Adrenal gland (tissue), 5 donors: ENCODE measurements around the gene LAPTM5.

Experiments
- CTCF ChIP-seq, 6 experiments: fragments of 450-650 bp in 4 of 6; fragments of 200-600 bp in 2 of 6; sonication (generic) in 1 of 6; IDR thresholded peaks; 1 replicate in 5 of 6; 2 replicates in 1 of 6; pipeline versions ENCODE4 v1.5.1 to v1.8.0; 2016 to 2021; ENCODE audit warnings: antibody characterized with exemption in 6 of 6, mild to moderate bottlenecking in 2 of 6, moderate library complexity in 1 of 6
- POLR2A ChIP-seq, 2 donors: fragments of 450-650 bp; IDR thresholded peaks; one replicate each; pipeline ENCODE4 v1.6.1; 2017; ENCODE audit warnings: antibody characterized with exemption in 2 of 2, mild to moderate bottlenecking in 2 of 2, moderate library complexity in 1 of 2
- donor health status: DM: no; HTN: no; CAD: no.

- TF ChIP-seq CTCF (IDR thresholded peaks at IDR 0.05) (no peak), POLR2A (IDR thresholded peaks at IDR 0.05) (no peak)
Observed at GRCh38 chr1:30765556-30766434, 8.2 kb upstream of the LAPTM5 start.
